ENCODE results near the gene TNFRSF9.

DNA sequence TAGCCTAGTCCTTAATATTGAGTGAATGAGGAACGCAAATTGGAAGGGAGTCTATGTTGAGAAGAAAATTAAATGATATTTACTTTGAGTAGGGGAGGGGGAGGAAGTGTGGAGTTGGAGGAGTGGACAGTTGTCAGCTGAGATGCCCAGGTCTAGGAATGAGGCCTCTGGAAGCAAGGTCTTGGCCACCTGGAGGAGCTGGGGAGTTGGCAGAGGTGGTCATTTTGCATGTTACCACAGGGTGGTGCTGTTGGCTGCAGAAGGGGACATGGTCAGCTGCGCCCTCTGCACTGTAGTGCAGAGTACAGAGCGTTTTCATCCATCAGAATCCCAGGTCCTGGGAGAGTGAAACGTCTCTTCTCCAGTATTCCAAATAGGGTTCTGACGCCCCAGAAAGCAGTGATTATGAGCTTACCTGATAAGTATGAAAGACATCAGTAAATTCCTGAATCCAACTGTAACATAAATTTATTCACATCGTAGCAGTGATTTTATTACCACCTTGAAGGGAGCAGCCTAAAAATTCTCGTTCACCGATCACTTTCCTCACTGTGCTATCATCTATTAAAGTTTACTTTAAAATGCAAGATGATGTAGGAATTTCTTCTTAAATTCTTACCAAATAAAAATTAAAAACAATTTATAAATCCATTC, 34.7 kb upstream of the TNFRSF9 start:
- TF ChIP-seq CTCF (IDR thresholded peaks at IDR 0.05) (peak; percentile 34 to 90 (median 84)), POLR2A (IDR thresholded peaks at IDR 0.05) (no peak)

Measured in esophagus squamous epithelium (tissue), 4 donors.